Measurements from ENCODE around the gene CHMP1B.
"Not testable (repeated sequence)": the region's sequence is repeated elsewhere in the genome, so short reads cannot be mapped to it uniquely, and the experiment has no call there.

- TF ChIP-seq EZH2phosphoT487 (IDR thresholded peaks at IDR 0.05; ENCODE audit: insufficient read depth, low read depth); EZH2 (IDR thresholded peaks at IDR 0.05; ENCODE audit: insufficient read depth, poor library complexity, severe bottlenecking): not testable (repeated sequence)
These were observed 3.3 kb downstream of the CHMP1B start for GRCh38 chr18:11854554-11854953.

Measured in GM23248 (cell line).